Measurements from ENCODE around the gene HSD3B7.

HSD3B7 gene

DNA sequence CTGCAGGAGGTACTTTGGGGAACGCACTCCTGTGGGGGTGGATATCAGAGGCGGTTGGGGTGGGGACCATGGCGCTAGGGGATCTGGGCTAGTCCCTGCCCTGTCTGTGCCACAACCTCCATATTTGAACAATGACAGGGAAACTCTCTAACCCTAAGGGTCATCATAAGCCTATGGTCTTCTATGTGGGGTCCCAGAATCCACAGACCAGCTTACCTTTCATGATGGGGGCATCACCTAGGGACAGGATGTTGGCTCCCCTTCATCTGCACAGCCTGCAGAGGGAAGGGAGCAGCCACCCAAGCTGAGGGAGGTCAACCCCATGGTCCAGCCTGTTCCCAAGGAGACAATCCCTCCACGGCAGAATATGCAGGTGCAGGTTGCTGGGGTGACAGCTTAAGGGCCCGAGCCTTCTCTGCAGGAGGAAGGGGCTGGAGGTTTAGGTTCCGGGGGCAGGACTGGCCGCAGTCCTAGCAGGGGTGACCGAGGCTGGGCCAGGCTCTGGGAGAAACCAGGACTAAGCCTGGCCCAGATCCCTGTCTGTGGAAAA lies 34.4 kb upstream of the HSD3B7 start:
- peaks cover 12% of the 10 kb centered on the region; the same call in 1 of the 2 replicates for H3K4me1 ChIP-seq (ENCODE audit: insufficient read depth, low read length)

DNA sequence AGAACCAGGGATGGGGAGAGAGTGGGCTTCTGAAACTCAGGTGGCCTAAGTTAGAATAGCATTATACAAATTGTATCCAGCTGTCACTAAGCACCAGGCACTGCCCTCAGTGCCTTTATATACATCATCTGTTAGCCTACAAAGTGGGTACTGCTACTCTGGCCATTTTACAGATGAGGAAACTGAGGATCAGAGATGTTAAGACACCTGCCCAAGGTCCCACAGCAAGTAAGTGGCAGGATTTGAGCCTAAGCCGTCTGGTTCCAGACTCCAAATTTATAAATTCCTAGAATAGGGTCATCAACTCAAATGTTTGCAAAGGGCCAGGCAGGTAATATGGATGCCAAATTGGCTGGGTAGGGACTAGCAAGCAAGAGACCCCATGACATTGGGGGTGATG lies 33.8 kb upstream of the HSD3B7 start:
- H3K4me1 ChIP-seq (ENCODE audit: insufficient read depth, low read length): peaks cover 12% of the 10 kb centered on the region; the same call in 1 of the 2 replicates
- no peak overlapping the region for H3K9ac ChIP-seq (ENCODE audit: low read depth, low read length)
- H3K36me3 ChIP-seq (ENCODE audit: insufficient read depth, low read length): no peaks in the 10 kb centered on the region
- no peaks in the 10 kb centered on the region for H3K9me3 ChIP-seq (ENCODE audit: control insufficient read depth, insufficient read depth, low read length)

More for the DNA sequence above, 34.4 kb upstream of the HSD3B7 start:
- Histone ChIP-seq H3K9ac (ENCODE audit: low read depth, low read length) (peak overlapping the region; percentile 93; the same call in 1 of the 2 replicates), H3K36me3 (ENCODE audit: insufficient read depth, low read length) (no peaks in the 10 kb centered on the region), H3K9me3 (ENCODE audit: control insufficient read depth, insufficient read depth, low read length) (no peaks in the 10 kb centered on the region)

DNA sequence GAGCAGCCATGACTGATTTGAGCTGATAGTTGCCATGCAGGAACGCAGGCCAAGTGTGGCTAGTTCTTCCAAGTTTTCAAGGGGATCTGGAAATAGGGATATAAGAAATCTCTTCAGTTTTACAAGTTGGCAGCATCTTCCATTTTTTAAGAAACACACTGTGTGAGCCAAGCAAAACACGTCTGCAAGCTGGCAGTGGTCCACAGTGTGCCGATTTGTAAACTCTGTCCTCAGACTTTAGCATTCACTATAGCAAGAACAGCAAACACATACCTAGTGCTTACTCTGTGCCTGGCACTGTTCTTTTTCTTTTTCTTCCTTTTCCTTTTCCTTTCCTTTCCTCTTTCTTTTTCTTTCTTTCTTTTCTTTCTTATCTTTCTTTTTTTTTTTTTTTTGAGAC lies 33.3 kb upstream of the HSD3B7 start:
- no peaks in the 10 kb centered on the region for H3K9me3 ChIP-seq (ENCODE audit: control insufficient read depth, insufficient read depth, low read length)
- no peaks in the 10 kb centered on the region for H3K36me3 ChIP-seq (ENCODE audit: insufficient read depth, low read length)
- H3K9ac ChIP-seq (ENCODE audit: low read depth, low read length): no peak overlapping the region
- peaks cover 12% of the 10 kb centered on the region; the same call in 1 of the 2 replicates for H3K4me1 ChIP-seq (ENCODE audit: insufficient read depth, low read length)

DNA sequence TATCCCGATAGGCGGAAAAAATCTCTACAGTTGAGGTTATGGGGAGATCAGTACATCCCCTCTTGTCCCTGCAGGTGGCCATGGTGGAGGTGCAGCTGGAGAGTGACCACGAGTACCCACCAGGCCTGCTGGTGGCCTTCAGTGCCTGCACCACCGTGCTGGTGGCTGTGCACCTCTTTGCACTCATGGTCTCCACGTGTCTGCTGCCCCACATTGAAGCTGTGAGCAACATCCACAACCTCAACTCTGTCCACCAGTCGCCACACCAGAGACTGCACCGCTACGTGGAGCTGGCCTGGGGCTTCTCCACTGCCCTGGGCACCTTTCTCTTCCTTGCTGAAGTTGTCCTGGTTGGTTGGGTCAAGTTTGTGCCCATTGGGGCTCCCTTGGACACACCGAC lies 31.9 kb upstream of the HSD3B7 start:
- Histone ChIP-seq H3K36me3 (ENCODE audit: insufficient read depth, low read length) (no peaks in the 10 kb centered on the region), H3K4me1 (ENCODE audit: insufficient read depth, low read length) (peaks cover 6% of the 10 kb centered on the region; the same call in 1 of the 2 replicates), H3K9ac (ENCODE audit: low read depth, low read length) (no peak overlapping the region), H3K9me3 (ENCODE audit: control insufficient read depth, insufficient read depth, low read length) (no peaks in the 10 kb centered on the region)

DNA sequence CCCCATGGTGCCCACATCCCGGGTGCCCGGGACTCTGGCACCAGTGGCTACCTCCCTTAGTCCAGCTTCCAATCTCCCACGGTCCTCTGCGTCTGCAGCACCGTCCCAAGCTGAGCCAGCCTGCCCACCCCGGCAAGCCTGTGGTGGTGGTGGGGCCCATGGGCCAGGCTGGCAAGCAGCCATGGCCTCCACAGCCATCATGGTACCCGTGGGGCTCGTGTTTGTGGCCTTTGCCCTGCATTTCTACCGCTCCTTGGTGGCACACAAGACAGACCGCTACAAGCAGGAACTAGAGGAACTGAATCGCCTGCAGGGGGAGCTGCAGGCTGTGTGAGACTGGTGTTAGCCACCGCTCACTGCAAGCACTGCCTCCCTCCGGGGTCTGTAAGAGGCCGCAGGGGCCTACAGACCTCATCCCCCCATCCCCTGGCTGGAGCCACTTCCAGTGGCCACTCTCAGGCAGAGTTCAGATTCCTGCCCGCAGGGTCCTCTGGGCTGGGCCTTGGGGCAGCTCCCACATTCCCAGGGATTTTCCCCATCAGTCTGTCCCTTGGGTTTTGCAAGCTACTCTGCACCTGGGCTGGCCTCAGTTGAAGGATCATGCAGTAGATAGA lies 31.4 kb upstream of the HSD3B7 start:
- no peaks in the 10 kb centered on the region for H3K36me3 ChIP-seq (ENCODE audit: insufficient read depth, low read length)
- no peak overlapping the region for H3K9ac ChIP-seq (ENCODE audit: low read depth, low read length)
- H3K4me1 ChIP-seq (ENCODE audit: insufficient read depth, low read length): peaks cover 6% of the 10 kb centered on the region; the same call in 1 of the 2 replicates
- H3K9me3 ChIP-seq (ENCODE audit: control insufficient read depth, insufficient read depth, low read length): no peaks in the 10 kb centered on the region

DNA sequence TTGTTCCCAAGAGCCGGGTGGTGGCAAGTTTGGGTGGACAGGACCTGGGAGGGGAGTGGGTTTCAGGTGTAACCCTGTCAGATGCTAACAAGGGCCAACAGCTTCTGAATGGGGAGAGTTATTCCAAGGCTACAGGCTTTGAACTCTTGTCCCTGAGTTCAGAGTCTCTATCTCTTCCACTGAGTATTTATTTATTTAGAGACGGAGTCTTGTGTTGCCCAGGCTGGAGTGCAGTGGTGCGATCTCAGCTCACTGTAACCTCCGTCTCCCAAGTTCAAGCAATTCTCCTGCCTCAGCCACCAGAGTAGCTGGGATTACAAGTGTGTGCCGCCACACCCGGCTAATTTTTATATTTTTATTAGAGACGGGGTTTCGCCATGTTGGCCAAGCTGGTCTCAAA lies 30.0 kb upstream of the HSD3B7 start:
- H3K36me3 ChIP-seq (ENCODE audit: insufficient read depth, low read length): no peaks in the 10 kb centered on the region; the same call in 1 of the 2 replicates
- no peak overlapping the region for H3K9ac ChIP-seq (ENCODE audit: low read depth, low read length)
- H3K4me1 ChIP-seq (ENCODE audit: insufficient read depth, low read length): peaks cover 6% of the 10 kb centered on the region; the same call in 1 of the 2 replicates
- no peaks in the 10 kb centered on the region for H3K9me3 ChIP-seq (ENCODE audit: control insufficient read depth, insufficient read depth, low read length)

DNA sequence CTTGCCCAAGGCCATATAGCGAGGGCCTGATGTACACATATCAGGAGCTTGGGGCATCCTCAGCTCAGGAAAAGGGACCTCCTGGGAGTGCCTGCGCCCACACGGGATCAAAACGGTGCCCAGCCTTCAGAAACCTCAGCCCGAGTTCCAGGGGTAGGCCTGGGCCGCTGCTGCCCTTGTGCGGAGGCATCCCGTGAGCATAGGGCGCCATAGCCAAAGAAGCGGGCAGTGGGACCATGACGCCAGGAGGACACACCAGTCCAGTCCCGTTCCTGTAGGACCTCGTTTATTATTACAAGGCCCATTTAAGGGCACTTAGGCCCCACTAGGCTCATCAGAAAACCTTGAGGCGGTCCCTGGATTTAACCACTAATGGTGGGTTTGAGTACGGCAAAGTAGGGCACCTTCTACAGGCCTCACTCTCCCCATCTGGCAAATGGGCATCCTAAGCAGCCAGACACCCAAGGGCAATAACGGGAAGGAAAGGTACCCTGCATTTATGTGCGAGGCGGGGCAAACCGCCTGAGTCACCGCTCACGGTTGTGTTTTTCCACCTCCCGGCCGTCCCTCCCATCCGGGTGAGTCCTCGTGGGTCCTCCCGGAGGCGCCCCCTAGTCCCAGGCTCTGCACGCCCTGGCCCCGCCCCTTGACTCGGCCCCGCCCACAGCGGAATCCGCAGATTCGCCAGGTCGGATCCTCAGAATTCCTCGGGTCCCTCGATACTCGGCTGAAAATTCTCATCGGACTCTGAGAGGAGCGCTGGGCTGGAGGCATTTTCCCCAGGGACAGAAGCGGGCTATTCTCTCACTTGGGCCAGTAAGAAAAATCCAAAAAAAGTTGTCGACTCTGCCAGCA lies 28.2 kb upstream of the HSD3B7 start:
- Histone ChIP-seq H3K9me3 (ENCODE audit: control insufficient read depth, insufficient read depth, low read length) (no peaks in the 10 kb centered on the region), H3K9ac (ENCODE audit: low read depth, low read length) (peak overlapping the region; percentile 95), H3K4me1 (ENCODE audit: insufficient read depth, low read length) (no peaks in the 10 kb centered on the region; the same call in 1 of the 2 replicates), H3K36me3 (ENCODE audit: insufficient read depth, low read length) (peaks cover 2% of the 10 kb centered on the region)

DNA sequence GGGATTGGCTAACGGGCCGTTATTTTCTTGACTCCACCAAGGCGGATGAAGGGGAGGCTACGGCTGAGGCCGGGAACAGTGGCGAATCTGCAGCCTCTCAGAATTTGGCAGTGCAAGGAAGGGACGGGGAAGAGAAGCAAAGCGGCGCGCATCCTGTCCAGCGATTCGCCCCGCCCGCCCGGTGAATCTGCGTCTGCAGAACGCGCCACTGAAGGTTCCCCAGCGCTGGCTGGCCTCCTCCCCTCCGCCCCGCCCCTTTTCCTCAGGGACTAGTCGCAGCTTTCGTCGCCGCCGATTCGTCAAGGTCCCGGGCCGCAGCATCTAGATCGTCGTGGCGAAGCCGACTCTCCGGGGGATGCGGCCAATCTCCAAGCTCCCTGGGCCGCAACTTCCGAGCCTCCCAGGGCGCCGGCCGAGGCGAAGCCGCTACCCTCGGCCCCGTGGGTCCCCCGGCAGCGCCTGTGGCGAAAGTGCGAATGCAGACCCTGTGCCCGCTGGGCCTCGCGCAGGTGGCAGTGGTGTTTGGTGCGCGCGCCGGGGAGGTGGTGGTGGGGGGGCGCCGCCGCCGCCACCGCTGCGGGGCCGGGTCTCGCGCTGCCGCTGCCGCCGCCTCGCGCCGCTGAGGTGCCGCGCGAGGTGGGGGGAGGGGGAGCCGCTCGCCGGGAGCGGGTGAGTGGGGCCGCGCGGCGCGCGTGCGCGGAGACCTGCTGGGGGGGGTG lies 27.4 kb upstream of the HSD3B7 start, which contains the start of gene SETD1A:
SETD1A (plus strand) TSS at position 299 of the 719 bp plus-strand sequence. CDS start 978 bp downstream, outside the sequence.
- peaks cover 7% of the 10 kb centered on the region for H3K36me3 ChIP-seq (ENCODE audit: insufficient read depth, low read length)
- H3K9ac ChIP-seq (ENCODE audit: low read depth, low read length): peak within 1 kb of the TSS; percentile 95
- H3K9me3 ChIP-seq (ENCODE audit: control insufficient read depth, insufficient read depth, low read length): no peaks in the 10 kb centered on the region
- H3K4me1 ChIP-seq (ENCODE audit: insufficient read depth, low read length): no peaks in the 10 kb centered on the region; the same call in 1 of the 2 replicates

DNA sequence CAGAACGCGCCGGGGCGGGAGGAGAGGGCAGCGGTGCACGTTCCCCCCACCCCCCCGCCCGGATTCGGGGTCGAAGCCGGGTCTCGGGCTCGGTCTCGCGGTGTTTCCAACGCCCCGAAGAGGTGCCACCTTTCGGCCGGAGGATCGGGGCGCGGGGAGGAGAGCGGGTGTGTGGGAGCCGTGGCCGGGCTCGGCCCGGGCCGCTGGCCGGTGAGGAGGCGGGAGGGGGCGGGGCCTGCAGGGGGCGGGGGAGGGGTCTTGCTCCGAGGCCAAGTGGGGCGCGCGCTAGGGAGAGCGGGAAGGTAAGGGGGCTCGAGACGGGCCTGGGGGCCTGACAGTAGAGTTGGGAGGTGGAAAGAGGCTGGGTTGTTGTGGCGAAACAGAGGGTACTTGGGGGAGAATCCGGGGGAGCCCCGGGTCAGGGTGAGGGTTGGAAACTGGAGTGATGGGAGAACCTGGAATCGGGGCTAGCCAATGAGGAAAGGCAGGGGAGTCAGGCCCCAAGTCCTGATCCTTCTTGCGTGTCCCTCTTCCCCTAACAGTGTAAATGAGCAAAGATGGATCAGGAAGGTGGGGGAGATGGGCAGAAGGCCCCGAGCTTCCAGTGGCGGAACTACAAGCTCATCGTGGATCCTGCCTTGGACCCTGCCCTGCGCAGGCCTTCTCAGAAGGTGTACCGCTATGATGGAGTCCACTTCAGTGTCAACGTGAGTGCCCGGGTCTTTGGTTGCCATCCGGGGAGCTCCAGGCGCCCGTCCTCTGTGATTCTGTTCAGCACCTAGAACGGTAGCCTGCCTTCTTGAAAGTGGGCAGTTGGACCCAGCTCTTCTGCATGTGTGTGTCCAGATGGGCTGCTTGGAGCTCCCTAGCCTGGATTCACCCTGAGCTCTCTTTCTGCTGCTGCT lies 26.6 kb upstream of the HSD3B7 start:
- Histone ChIP-seq H3K9me3 (ENCODE audit: control insufficient read depth, insufficient read depth, low read length) (no peaks in the 10 kb centered on the region), H3K4me1 (ENCODE audit: insufficient read depth, low read length) (no peaks in the 10 kb centered on the region; the same call in 1 of the 2 replicates), H3K9ac (ENCODE audit: low read depth, low read length) (peak overlapping the region; percentile 95), H3K36me3 (ENCODE audit: insufficient read depth, low read length) (peaks cover 12% of the 10 kb centered on the region)

DNA sequence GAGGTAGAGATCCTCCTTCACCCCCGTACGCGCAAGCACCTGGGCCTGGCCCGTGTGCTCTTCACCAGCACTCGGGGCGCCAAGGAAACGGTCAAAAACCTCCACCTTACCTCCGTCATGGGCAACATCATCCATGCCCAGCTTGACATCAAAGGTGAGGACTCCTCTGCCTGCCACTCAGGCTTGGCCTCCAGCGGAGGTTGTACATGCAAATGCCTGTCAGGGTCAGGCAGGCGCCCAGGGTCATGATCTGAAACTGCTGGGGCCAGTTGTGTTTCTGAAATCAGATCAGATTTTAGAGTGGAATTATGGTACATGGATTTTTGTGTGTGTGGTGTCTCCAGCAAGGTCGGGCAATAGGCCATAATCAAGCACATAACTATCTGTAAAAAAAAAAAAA lies 23.6 kb upstream of the HSD3B7 start:
- no peak overlapping the region for H3K9ac ChIP-seq (ENCODE audit: low read depth, low read length)
- no peaks in the 10 kb centered on the region for H3K4me1 ChIP-seq (ENCODE audit: insufficient read depth, low read length)
- H3K9me3 ChIP-seq (ENCODE audit: control insufficient read depth, insufficient read depth, low read length): no peaks in the 10 kb centered on the region
- H3K36me3 ChIP-seq (ENCODE audit: insufficient read depth, low read length): peaks cover 16% of the 10 kb centered on the region

DNA sequence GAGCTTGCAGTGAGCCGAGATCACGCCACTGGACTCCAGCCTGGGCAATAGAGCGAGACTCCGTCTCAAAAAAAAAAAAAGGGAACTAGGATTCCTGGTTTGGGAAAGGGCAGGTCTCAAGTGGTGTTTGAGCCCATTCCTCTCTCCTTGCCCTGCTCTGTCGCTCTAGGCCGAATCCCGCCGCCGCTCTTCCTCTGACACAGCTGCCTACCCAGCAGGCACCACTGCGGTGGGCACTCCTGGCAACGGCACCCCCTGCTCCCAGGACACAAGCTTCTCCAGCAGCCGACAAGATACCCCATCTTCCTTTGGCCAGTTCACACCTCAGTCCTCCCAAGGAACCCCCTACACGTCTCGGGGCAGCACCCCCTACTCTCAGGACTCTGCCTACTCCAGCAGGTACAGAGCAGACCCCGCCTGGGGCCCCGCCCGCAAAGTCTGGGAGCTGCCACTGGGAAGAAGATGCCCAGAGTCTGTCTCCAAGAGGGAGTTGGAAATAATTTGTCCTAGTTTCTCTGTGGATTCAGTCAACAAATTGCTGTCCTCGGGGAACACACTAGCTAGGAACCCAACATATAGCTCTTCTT lies 21.0 kb upstream of the HSD3B7 start:
- Histone ChIP-seq H3K9me3 (ENCODE audit: control insufficient read depth, insufficient read depth, low read length) (no peaks in the 10 kb centered on the region), H3K4me1 (ENCODE audit: insufficient read depth, low read length) (no peaks in the 10 kb centered on the region), H3K36me3 (ENCODE audit: insufficient read depth, low read length) (peaks cover 26% of the 10 kb centered on the region), H3K9ac (ENCODE audit: low read depth, low read length) (no peak overlapping the region)

DNA sequence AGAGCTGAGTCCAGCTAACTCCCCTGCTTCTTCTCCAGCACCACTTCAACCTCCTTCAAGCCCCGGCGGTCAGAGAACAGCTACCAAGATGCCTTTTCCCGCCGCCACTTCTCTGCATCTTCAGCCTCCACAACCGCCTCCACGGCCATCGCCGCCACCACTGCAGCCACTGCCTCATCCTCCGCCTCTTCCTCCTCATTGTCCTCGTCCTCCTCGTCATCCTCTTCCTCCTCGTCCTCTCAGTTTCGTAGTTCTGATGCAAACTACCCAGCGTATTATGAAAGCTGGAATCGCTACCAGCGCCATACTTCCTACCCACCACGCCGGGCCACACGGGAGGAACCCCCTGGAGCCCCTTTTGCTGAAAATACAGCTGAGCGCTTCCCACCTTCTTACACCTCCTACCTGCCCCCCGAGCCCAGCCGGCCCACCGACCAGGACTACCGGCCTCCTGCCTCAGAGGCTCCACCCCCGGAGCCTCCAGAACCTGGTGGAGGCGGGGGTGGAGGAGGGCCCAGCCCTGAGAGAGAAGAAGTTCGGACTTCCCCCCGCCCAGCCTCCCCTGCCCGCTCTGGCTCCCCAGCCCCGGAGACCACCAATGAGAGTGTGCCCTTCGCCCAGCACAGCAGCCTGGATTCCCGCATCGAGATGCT lies 20.3 kb upstream of the HSD3B7 start:
- Histone ChIP-seq H3K9me3 (ENCODE audit: control insufficient read depth, insufficient read depth, low read length) (no peaks in the 10 kb centered on the region), H3K4me1 (ENCODE audit: insufficient read depth, low read length) (no peaks in the 10 kb centered on the region), H3K9ac (ENCODE audit: low read depth, low read length) (no peak overlapping the region), H3K36me3 (ENCODE audit: insufficient read depth, low read length) (peaks cover 32% of the 10 kb centered on the region)

DNA sequence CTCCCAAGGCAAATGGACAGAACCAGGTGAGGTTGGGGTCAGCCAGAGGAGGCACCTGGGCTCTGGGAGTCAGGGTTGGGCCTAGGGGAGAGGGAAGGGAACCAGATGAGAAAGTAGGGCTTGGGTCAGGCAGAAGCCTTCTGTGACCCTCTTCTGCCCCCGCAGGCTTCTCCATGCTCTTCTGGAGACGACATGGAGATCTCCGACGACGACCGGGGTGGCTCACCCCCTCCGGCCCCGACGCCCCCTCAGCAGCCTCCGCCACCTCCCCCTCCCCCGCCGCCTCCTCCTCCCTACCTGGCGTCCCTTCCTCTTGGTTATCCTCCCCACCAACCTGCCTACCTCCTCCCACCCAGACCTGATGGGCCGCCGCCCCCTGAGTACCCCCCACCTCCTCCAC lies 19.6 kb upstream of the HSD3B7 start:
- H3K4me1 ChIP-seq (ENCODE audit: insufficient read depth, low read length): no peaks in the 10 kb centered on the region
- peaks cover 32% of the 10 kb centered on the region for H3K36me3 ChIP-seq (ENCODE audit: insufficient read depth, low read length)
- no peaks in the 10 kb centered on the region for H3K9me3 ChIP-seq (ENCODE audit: control insufficient read depth, insufficient read depth, low read length)
- H3K9ac ChIP-seq (ENCODE audit: low read depth, low read length): no peak overlapping the region
